ENCODE results near the gene JMJD7.

DNA sequence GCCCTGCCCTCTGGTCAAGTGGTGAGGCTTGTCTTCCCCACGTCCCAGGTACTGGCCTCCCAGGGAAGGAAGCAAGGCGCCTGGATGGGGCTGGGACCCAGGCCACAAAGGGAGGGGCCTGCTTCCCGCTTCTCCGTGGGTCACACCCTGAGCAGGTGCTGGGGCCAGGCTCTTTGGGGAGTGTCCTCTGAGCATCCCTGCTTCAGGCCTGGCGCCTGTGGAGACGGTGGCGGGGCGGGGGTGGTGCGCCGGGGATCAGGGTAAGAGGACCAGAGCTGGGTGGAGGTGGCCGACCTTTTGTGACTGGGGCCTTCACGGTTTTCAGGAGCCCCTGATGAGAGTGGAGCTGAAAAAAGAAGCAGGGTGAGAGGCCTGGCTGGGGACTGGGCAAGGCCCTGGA is 14.3 kb downstream of the JMJD7 start:
- TF ChIP-seq CTCF (IDR thresholded peaks at IDR 0.05) (no peak), POLR2A (IDR thresholded peaks at IDR 0.05) (no peak)

Measured in thyroid gland (tissue), 4 donors.